PFSK-1 (cell line): ENCODE data around the gene APRT.

ENCODE experiments used
- POLR2AphosphoS5 ChIP-seq: IDR thresholded peaks from 2 replicates; pipeline ENCODE4 v1.6.1; 2012; ENCODE audit warnings: low read depth, mild to moderate bottlenecking, control low read depth, low read length, moderate library complexity
- TF ChIP-seq, protein P1 (sequence below), 2 experiments: IDR thresholded peaks; 2 replicates each; pipeline versions ENCODE4 v1.6.1 to v1.8.0; 2011 to 2012; ENCODE audit warnings: low read depth in 2 of 2, low read length in 2 of 2, control low read depth in 1 of 2, inconsistent platforms in 1 of 2, mild to moderate bottlenecking in 1 of 2, moderate library complexity in 1 of 2; ENCODE audit not compliant: insufficient read depth in 1 of 2

DNA sequence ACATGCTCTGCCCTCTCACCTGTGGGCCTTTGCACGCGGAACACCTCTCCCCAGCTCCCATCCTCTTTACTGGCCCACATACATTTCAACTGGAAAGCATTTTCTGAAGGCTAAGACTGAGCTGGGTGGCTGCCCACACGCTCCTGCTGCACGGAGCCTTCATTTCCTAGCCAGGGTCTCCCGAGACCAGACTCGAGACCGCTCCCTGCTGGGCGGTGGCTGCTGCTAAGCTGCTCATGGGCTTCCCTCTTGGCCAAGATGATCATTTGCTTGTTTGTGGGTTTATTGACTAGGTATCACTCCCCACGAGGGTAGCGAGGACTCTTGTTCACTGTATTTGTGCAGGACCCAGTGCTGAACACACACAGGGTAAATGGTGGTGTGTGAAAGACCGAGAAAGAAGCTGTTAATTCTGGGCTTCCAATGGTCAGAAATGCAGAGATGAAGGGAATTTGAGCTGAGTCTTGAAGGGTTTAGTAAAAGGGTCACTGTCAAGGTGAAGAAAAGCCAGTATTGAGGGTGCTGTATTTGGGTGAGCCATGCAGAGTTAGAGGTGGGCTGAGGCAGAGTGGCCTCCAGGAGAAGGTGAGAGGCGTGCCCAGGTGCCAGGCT lies 46.1 kb upstream of the APRT start:
- TF ChIP-seq, protein P1, sequence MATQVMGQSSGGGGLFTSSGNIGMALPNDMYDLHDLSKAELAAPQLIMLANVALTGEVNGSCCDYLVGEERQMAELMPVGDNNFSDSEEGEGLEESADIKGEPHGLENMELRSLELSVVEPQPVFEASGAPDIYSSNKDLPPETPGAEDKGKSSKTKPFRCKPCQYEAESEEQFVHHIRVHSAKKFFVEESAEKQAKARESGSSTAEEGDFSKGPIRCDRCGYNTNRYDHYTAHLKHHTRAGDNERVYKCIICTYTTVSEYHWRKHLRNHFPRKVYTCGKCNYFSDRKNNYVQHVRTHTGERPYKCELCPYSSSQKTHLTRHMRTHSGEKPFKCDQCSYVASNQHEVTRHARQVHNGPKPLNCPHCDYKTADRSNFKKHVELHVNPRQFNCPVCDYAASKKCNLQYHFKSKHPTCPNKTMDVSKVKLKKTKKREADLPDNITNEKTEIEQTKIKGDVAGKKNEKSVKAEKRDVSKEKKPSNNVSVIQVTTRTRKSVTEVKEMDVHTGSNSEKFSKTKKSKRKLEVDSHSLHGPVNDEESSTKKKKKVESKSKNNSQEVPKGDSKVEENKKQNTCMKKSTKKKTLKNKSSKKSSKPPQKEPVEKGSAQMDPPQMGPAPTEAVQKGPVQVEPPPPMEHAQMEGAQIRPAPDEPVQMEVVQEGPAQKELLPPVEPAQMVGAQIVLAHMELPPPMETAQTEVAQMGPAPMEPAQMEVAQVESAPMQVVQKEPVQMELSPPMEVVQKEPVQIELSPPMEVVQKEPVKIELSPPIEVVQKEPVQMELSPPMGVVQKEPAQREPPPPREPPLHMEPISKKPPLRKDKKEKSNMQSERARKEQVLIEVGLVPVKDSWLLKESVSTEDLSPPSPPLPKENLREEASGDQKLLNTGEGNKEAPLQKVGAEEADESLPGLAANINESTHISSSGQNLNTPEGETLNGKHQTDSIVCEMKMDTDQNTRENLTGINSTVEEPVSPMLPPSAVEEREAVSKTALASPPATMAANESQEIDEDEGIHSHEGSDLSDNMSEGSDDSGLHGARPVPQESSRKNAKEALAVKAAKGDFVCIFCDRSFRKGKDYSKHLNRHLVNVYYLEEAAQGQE (IDR thresholded peaks at IDR 0.05; ENCODE audit: insufficient read depth in 1 of 2, low read depth in 2 of 2, low read length in 2 of 2) = no peak
- TF ChIP-seq POLR2AphosphoS5 = no peak
